GM12878 (cell line): ENCODE measurements around the gene CCNL1. TPM values are rescaled to one million over a fixed set of nuclear protein-coding genes. Genes with fewer than 3 reads are reported as not detected.

ENCODE experiments used
- ATAC-seq: fragments of 200-7000 bp; cut with Tn5 transposase; 3 replicates; pipeline ENCODE4 v1.9.1; 2020; ENCODE audit warnings: mild to moderate bottlenecking, moderate library complexity
- BruUV-seq: library from RNA; stranded (reverse); fragments of 400-500 nt; replicated peaks from 2 replicates; lab custom pipeline; 2021; lab: Mats Ljungman, UMichigan
- CTCF ChIA-PET: fragments of 300-600 bp; sonication (Branson Sonifier 250); formaldehyde crosslinking; extraction: SDS; loops from one replicate; lab custom pipeline; 2021; ENCODE audit warnings: inconsistent platforms; lab: Yijun Ruan, JAX
- POLR2A ChIA-PET: fragments of 350-600 bp; formaldehyde crosslinking; extraction: SDS; loops from one replicate; lab custom pipeline; 2021; ENCODE audit warnings: inconsistent platforms; lab: Charles Lee
- RAD21 ChIA-PET: fragments of 300-600 bp; sonication (Branson Sonifier 250); formaldehyde crosslinking; loops from one replicate; lab custom pipeline; 2023; ENCODE audit warnings: antibody characterized with exemption; ENCODE audit not compliant: unreplicated experiment; lab: Charles Lee
- SMC1A ChIA-PET: fragments of 300-600 bp; sonication (Branson Sonifier 250); formaldehyde crosslinking; loops from one replicate; lab custom pipeline; 2023; ENCODE audit not compliant: unreplicated experiment, uncharacterized antibody; lab: Charles Lee
- DNase-seq: peaks from one replicate; pipeline ENCODE4 v3.0.0-alpha.2; 2011; ENCODE audit warnings: low read depth, low spot score
- FAIRE-seq: peaks from 3 replicates; lab custom pipeline; 2011; peaks lifted over from hg19 to GRCh38; lab: Jason Lieb, UNC
- H2AFZ ChIP-seq: 2 replicates; pipeline ENCODE4 v1.6.0; 2011; ENCODE audit warnings: low read depth, low read length, control low read depth; ENCODE audit not compliant: control insufficient read depth
- H3K27ac ChIP-seq: 2 replicates; pipeline ENCODE4 v1.5.1; 2011; ENCODE audit warnings: control low read depth; ENCODE audit not compliant: control insufficient read depth, insufficient read depth
- H3K27me3 ChIP-seq, 2 experiments: replicated peaks in 1 of 2; 2 replicates each; pipeline versions ENCODE4 v1.6.0 to v1.6.1; 2011; ENCODE audit warnings: low read length in 1 of 2; ENCODE audit not compliant: control insufficient read depth in 2 of 2, insufficient read depth in 2 of 2
- H3K36me3 ChIP-seq, 2 experiments: 2 replicates each; pipeline ENCODE4 v1.5.1; 2011; ENCODE audit warnings: low read length in 1 of 2; ENCODE audit not compliant: control insufficient read depth in 2 of 2, insufficient read depth in 2 of 2
- H3K4me1 ChIP-seq: 2 replicates; pipeline ENCODE4 v1.6.1; 2011; ENCODE audit warnings: mild to moderate bottlenecking, low read length, moderate library complexity, mixed read lengths; ENCODE audit not compliant: control insufficient read depth, insufficient read depth
- H3K4me2 ChIP-seq: 2 replicates; pipeline ENCODE4 v1.6.0; 2011; ENCODE audit warnings: control low read depth; ENCODE audit not compliant: control insufficient read depth, insufficient read depth
- H3K4me3 ChIP-seq: fragments of 200-600 bp; sonication (generic); 2 replicates; pipeline ENCODE4 v1.5.1; 2016
- H3K79me2 ChIP-seq: 2 replicates; pipeline ENCODE4 v1.6.0; 2011; ENCODE audit warnings: low read length; ENCODE audit not compliant: control insufficient read depth, insufficient read depth
- H3K9ac ChIP-seq: 2 replicates; pipeline ENCODE4 v1.8.0; 2011; ENCODE audit warnings: low read length, control low read depth, mixed read lengths; ENCODE audit not compliant: control insufficient read depth, insufficient read depth
- H3K9me3 ChIP-seq: replicated peaks from 3 replicates; pipeline ENCODE4 v1.5.1; 2011; ENCODE audit warnings: mild to moderate bottlenecking, low read length; ENCODE audit not compliant: control insufficient read depth, insufficient read depth
- H4K20me1 ChIP-seq: 2 replicates; pipeline ENCODE4 v1.6.0; 2011; ENCODE audit not compliant: control insufficient read depth, insufficient read depth
- ATF2 ChIP-seq: IDR thresholded peaks from 2 replicates; pipeline ENCODE4 v1.6.1; 2012; ENCODE audit warnings: low read length, inconsistent platforms
- BCL3 ChIP-seq: IDR thresholded peaks from 2 replicates; pipeline ENCODE4 v1.6.1; 2011; ENCODE audit warnings: borderline replicate concordance, low read depth, mild to moderate bottlenecking, moderate library complexity, low read length; ENCODE audit not compliant: insufficient read depth, poor library complexity, severe bottlenecking
- CHD2 ChIP-seq: IDR thresholded peaks from 2 replicates; pipeline ENCODE4 v1.6.1; 2011; ENCODE audit warnings: low read depth, low read length, improper control_type of control experiment, borderline replicate concordance
- IKZF2 ChIP-seq, 2 experiments: fragments of 450-650 bp; IDR thresholded peaks; 2 replicates each; pipeline ENCODE4 v1.6.1; 2017; ENCODE audit warnings: mild to moderate bottlenecking in 2 of 2, moderate library complexity in 2 of 2
- JUNB ChIP-seq: IDR thresholded peaks from 2 replicates; pipeline ENCODE4 v1.6.1; 2016; ENCODE audit warnings: antibody characterized with exemption, mild to moderate bottlenecking
- LARP7 ChIP-seq: fragments of 450-650 bp; IDR thresholded peaks from 2 replicates; pipeline ENCODE4 v1.6.1; 2017; ENCODE audit warnings: mild to moderate bottlenecking
- POLR2A ChIP-seq: IDR thresholded peaks from 2 replicates; pipeline ENCODE4 v1.6.1; 2011; ENCODE audit warnings: low read depth, mild to moderate bottlenecking, low read length
- POLR2AphosphoS5 ChIP-seq: IDR thresholded peaks from 2 replicates; pipeline ENCODE4 v1.6.1; 2011; ENCODE audit warnings: mild to moderate bottlenecking, low read length, inconsistent platforms
- POU2F2 ChIP-seq: IDR thresholded peaks from 3 replicates; pipeline ENCODE4 v1.6.1; 2011; ENCODE audit warnings: low read depth, mild to moderate bottlenecking, low read length, borderline replicate concordance
- RAD51 ChIP-seq: fragments of 450-650 bp; IDR thresholded peaks from 2 replicates; pipeline ENCODE4 v1.6.1; 2016; ENCODE audit warnings: moderate library complexity, mild to moderate bottlenecking, inconsistent platforms
- RELA ChIP-seq: fragments of 450-650 bp; IDR thresholded peaks from 2 replicates; pipeline ENCODE4 v1.8.0; 2014; ENCODE audit warnings: borderline replicate concordance; ENCODE audit not compliant: partially characterized antibody
- RELB ChIP-seq: fragments of 450-650 bp; IDR thresholded peaks from 2 replicates; pipeline ENCODE4 v1.6.1; 2017; ENCODE audit warnings: low read depth, mild to moderate bottlenecking, moderate library complexity
- RFX5 ChIP-seq: IDR thresholded peaks from 2 replicates; pipeline ENCODE4 v1.6.1; 2011; ENCODE audit warnings: low read depth, low read length, improper control_type of control experiment
- RUNX3 ChIP-seq: IDR thresholded peaks from 2 replicates; pipeline ENCODE4 v1.6.1; 2012; ENCODE audit warnings: low read length, inconsistent platforms
- SMARCA5 ChIP-seq: fragments of 450-650 bp; IDR thresholded peaks from 2 replicates; pipeline ENCODE4 v1.6.1; 2017; ENCODE audit warnings: mild to moderate bottlenecking
- SPI1 ChIP-seq: IDR thresholded peaks from 2 replicates; pipeline ENCODE4 v1.6.1; 2011; ENCODE audit warnings: low read depth, mild to moderate bottlenecking, low read length, moderate library complexity, borderline replicate concordance; ENCODE audit not compliant: insufficient read depth
- STAT1 ChIP-seq: fragments of 450-650 bp; conservative IDR thresholded peaks from 2 replicates; pipeline ENCODE4 v1.6.1; 2014; ENCODE audit warnings: antibody characterized with exemption, mild to moderate bottlenecking
- TARDBP ChIP-seq: IDR thresholded peaks from 2 replicates; pipeline ENCODE4 v1.6.1; 2016; ENCODE audit warnings: borderline replicate concordance
- TCF7 ChIP-seq: IDR thresholded peaks from 2 replicates; pipeline ENCODE4 v1.6.1; 2014; ENCODE audit warnings: antibody characterized with exemption, borderline replicate concordance
- ZNF622 ChIP-seq: fragments of 450-650 bp; IDR thresholded peaks from 2 replicates; pipeline ENCODE4 v1.6.1; 2017; ENCODE audit warnings: mild to moderate bottlenecking, inconsistent platforms
- WGBS: methylation state at CpG from one replicate; pipeline ENCODE4 v1.1.6; 2016; ENCODE audit warnings: low lambda C conversion rate; ENCODE audit not compliant: insufficient replicate concordance, insufficient coverage; ENCODE audit errors: missing lambda C conversion rate; 5-methylcytosine and 5-hydroxymethylcytosine counted together
- in situ Hi-C: fragments of 300-500 bp; cut with MboI; formaldehyde crosslinking; loops from 9 replicates; pipeline ENCODE4 v1.14.3; 2018; ENCODE audit warnings: mixed read lengths
- intact Hi-C: fragments of 100-400 bp; cut with micrococcal nuclease; formaldehyde crosslinking; loops from one replicate; pipeline ENCODE4 v1.14.2; 2022; ENCODE audit not compliant: unreplicated experiment
- polyA plus RNA-seq, 11 experiments: library from polyadenylated mRNA; depleted of rRNA in 4 of 11; unstranded in 6 of 11; stranded (reverse) in 5 of 11; fragments of >200 nt; fragmentation: Nextera tagmentation in 4 of 11; fragmentation: Illumina TruSeq in 1 of 11; extraction: Ambion mirVana in 4 of 11; extraction: Trizol in 1 of 11; gene quantifications; 1 replicate in 1 of 11; 2 replicates in 10 of 11; pipeline versions ENCODE4 v1.2.1 to v1.2.3, GENCODE V29; 2011 to 2016; ENCODE audit warnings: inconsistent platforms in 2 of 11, missing spikeins in 2 of 11, low read depth in 1 of 11
- total RNA-seq, 4 experiments: library from RNA; depleted of rRNA in 3 of 4; stranded (reverse); fragments of >200 nt in 3 of 4; fragmentation: Illumina TruSeq in 1 of 4; extraction: Trizol in 1 of 4; gene quantifications; 2 replicates each; pipeline versions ENCODE4 v1.2.1 to v1.2.3, GENCODE V29; 2013 to 2021

CCNL1 gene
- total and polyA plus RNA-seq, 10 of the 15 experiments (the other 5 are each of a cell fraction or from before 2014, with no cell fraction given): 22.2 to 174 (median 115) TPM

- Histone ChIP-seq H3K9ac (0 out of 2 replicates have a peak overlapping the region, but pooled peaks have one; percentile 19), H3K36me3 (no peaks in the 10 kb centered on the region), H3K4me2 (peak overlapping the region; percentile 11; the same call in 1 of the 2 replicates), H3K79me2 (no peaks in the 10 kb centered on the region), H3K27ac (no peak overlapping the region), H3K4me1 (peaks cover 18% of the 10 kb centered on the region), H3K27me3 (no peaks in the 10 kb centered on the region), H3K9me3 (no peaks in the 10 kb centered on the region), H3K4me3 (no peak overlapping the region; the same call in 1 of the 2 replicates), H2AFZ (peak overlapping the region; percentile 46), H4K20me1 (no peaks in the 10 kb centered on the region)
- no peak for ATAC-seq
- ChIA-PET CTCF (interaction anchor here (12.0 to 50.9 kb wide), 2 partner anchors 11 to 28 kb away, joined by 144 to 939 read pairs; no protein-coding TSS in a partner anchor), RAD21 (interaction anchor here (1.2 to 2.2 kb wide), 2 partner anchors 9 to 11 kb away, joined by 3 to 11 read pairs; no protein-coding TSS in a partner anchor), SMC1A (interaction anchor here (0.5 to 15.3 kb wide), 5 partner anchors 8 to 421 kb away, joined by 3 to 234 read pairs (median 5); no protein-coding TSS in a partner anchor), POLR2A (interaction anchor here (0.6 to 3.4 kb wide), 4 partner anchors 9 to 428 kb away, joined by 3 to 23 read pairs (median 5); no protein-coding TSS in a partner anchor)
- no TSS peak for BruUV-seq
- in situ Hi-C loops (no loop called here), intact Hi-C loops (no loop called here)
- DNase-seq: no peak
- no peak for FAIRE-seq
- WGBS: 2% methylated on average over 3 of the region's 3 CpGs
- TF ChIP-seq TARDBP (no peak), ATF2 (peak; percentile 32; the same call in 1 of the 2 replicates), RAD51 (no peak), BCL3 (no peak), RFX5 (no peak), POU2F2 (no peak), RUNX3 (peak; percentile 72), CHD2 (no peak), POLR2AphosphoS5 (no peak), IKZF2 (IDR thresholded peaks at IDR 0.05) (no peak), TCF7 (no peak), RELB (no peak), RELA (no peak), ZNF622 (no peak), LARP7 (no peak), STAT1 (no peak), SMARCA5 (no peak), SPI1 (no peak), JUNB (peak; percentile 30), POLR2A (no peak)
Measured at GRCh38 chr3:157098121-157098822, 61.7 kb downstream of the CCNL1 start.
